CD4-positive, alpha-beta T cell treated with Interleukin-1 beta for 1 hour (primary cell): Measurements from ENCODE around the gene TEKTIP1.
A peak's percentile ranks its signal among the peaks of the same experiment; 100 is the strongest.

ENCODE experiments used
- DNase-seq, 2 donors: peaks; one replicate each; pipeline ENCODE4 v3.0.0-alpha.2; 2020 to 2022

The TEKTIP1 gene

GRCh38 chr19:3538965-3539755, at the start of gene TEKTIP1:
TEKTIP1 (plus strand) TSS chr19:3539174; CDS start chr19:3539178, 4 bp downstream.
- DNase-seq, result no peak

- no peak for DNase-seq
Measured at GRCh38 chr19:3491396-3492119, 47.4 kb upstream of the TEKTIP1 start.

- DNase-seq, result no peak
Measured at GRCh38 chr19:3492131-3492839, 46.7 kb upstream of the TEKTIP1 start.

- no peak for DNase-seq
Measured at GRCh38 chr19:3492919-3493318, 46.1 kb upstream of the TEKTIP1 start.

- no peak for DNase-seq
Measured at GRCh38 chr19:3493651-3494050, 45.3 kb upstream of the TEKTIP1 start.

GRCh38 chr19:3494051-3494450, 44.9 kb upstream of the TEKTIP1 start:
- peak in 1 of 2 donors; percentile 39 for DNase-seq

- DNase-seq, result peak; percentile 45 to 53
Measured at GRCh38 chr19:3494559-3494958, 44.4 kb upstream of the TEKTIP1 start.

- no peak for DNase-seq
Measured at GRCh38 chr19:3496392-3497273, 42.3 kb upstream of the TEKTIP1 start.

- DNase-seq, result no peak
Measured at GRCh38 chr19:3497757-3498520, 41.0 kb upstream of the TEKTIP1 start.

GRCh38 chr19:3499738-3500428, 39.1 kb upstream of the TEKTIP1 start:
- no peak for DNase-seq

- DNase-seq, result peak; percentile 96 to 97
Measured at GRCh38 chr19:3500429-3501101, 38.4 kb upstream of the TEKTIP1 start, which contains the start of gene DOHH. DOHH (minus strand) TSS chr19:3500674; CDS start chr19:3496814, 3,860 bp downstream.

- no peak for DNase-seq
Measured at GRCh38 chr19:3501780-3502179, 37.2 kb upstream of the TEKTIP1 start.

- no peak for DNase-seq
Measured at GRCh38 chr19:3503036-3503572, 35.9 kb upstream of the TEKTIP1 start.

- DNase-seq, result no peak
Measured at GRCh38 chr19:3504735-3505134, 34.2 kb upstream of the TEKTIP1 start.

GRCh38 chr19:3505598-3506383, 33.2 kb upstream of the TEKTIP1 start, which contains the start of gene FZR1:
FZR1 (plus strand) TSS chr19:3506311; CDS start chr19:3522990, 16,679 bp downstream.
- peak; percentile 100 for DNase-seq

- peak; percentile 59 to 64 for DNase-seq
Measured at GRCh38 chr19:3506384-3507340, 32.3 kb upstream of the TEKTIP1 start.

GRCh38 chr19:3507371-3508120, 31.4 kb upstream of the TEKTIP1 start:
- DNase-seq, result peak; percentile 50 to 60
